NCI-H1694 (cell line): ENCODE results near the gene NIFK.
A peak's percentile ranks its signal among the peaks of the same experiment; 100 is the strongest.

ENCODE experiments used
- DNase-seq: peaks from one replicate; lab custom pipeline; 2025; lab: John Stamatoyannopoulos, UW

NIFK gene

GRCh38 chr2:121736462-121737336 is at the start of gene NIFK:
Gene NIFK, minus strand, starts transcription at chr2:121736875. Its CDS starts 25 bp downstream, at chr2:121736850.
- peak; percentile 96 for DNase-seq

- no peak for DNase-seq
Measured at GRCh38 chr2:121783180-121783579, 46.5 kb upstream of the NIFK start.

GRCh38 chr2:121778741-121779487 is 42.2 kb upstream of the NIFK start:
- no peak for DNase-seq

GRCh38 chr2:121777699-121778058 is 41.0 kb upstream of the NIFK start:
- DNase-seq, result peak; percentile 16

- peak; percentile 81 for DNase-seq
Measured at GRCh38 chr2:121776885-121777698, 40.4 kb upstream of the NIFK start.

GRCh38 chr2:121776361-121776760 is 39.7 kb upstream of the NIFK start:
- no peak for DNase-seq

GRCh38 chr2:121774235-121774634 is 37.6 kb upstream of the NIFK start:
- no peak for DNase-seq

- peak; percentile 66 for DNase-seq
Measured at GRCh38 chr2:121771976-121772742, 35.5 kb upstream of the NIFK start.

GRCh38 chr2:121768143-121768755 is 31.6 kb upstream of the NIFK start:
- DNase-seq, result no peak

- no peak for DNase-seq
Measured at GRCh38 chr2:121766624-121767023, 29.9 kb upstream of the NIFK start.

GRCh38 chr2:121764681-121765228 is 28.1 kb upstream of the NIFK start:
- DNase-seq, result no peak

GRCh38 chr2:121755237-121756111 is 18.8 kb upstream of the NIFK start, which contains the start of gene TSN:
Gene TSN, plus strand, starts transcription at chr2:121755651. Its CDS starts 129 bp downstream, at chr2:121755780.
- DNase-seq, result peak; percentile 97

- DNase-seq, result no peak
Measured at GRCh38 chr2:121754851-121755236, 18.2 kb upstream of the NIFK start.

GRCh38 chr2:121748202-121748601 is 11.5 kb upstream of the NIFK start:
- DNase-seq, result no peak

GRCh38 chr2:121746071-121746578 is 9.4 kb upstream of the NIFK start:
- DNase-seq, result no peak

- no peak for DNase-seq
Measured at GRCh38 chr2:121741450-121741849, 4.8 kb upstream of the NIFK start.

GRCh38 chr2:121740973-121741372 is 4.3 kb upstream of the NIFK start:
- DNase-seq, result no peak

- DNase-seq, result no peak
Measured at GRCh38 chr2:121736140-121736461, 574 bp downstream of the NIFK start.

GRCh38 chr2:121735518-121736074 is 1.1 kb downstream of the NIFK start:
- peak; percentile 27 for DNase-seq
